Stimulated activated CD4-positive, alpha-beta T cell treated with anti-CD3 and anti-CD28 coated beads, Interleukin-4, amount 100 ng/mL, for 1 hour (primary cell): ENCODE data around the gene MYADML2.
"Not testable (repeated sequence)": the region's sequence is repeated elsewhere in the genome, so short reads cannot be mapped to it uniquely, and the experiment has no call there.

Source experiments
- DNase-seq: peaks from one replicate; pipeline ENCODE4 v3.0.0-alpha.2; 2020

The MYADML2 gene

DNA sequence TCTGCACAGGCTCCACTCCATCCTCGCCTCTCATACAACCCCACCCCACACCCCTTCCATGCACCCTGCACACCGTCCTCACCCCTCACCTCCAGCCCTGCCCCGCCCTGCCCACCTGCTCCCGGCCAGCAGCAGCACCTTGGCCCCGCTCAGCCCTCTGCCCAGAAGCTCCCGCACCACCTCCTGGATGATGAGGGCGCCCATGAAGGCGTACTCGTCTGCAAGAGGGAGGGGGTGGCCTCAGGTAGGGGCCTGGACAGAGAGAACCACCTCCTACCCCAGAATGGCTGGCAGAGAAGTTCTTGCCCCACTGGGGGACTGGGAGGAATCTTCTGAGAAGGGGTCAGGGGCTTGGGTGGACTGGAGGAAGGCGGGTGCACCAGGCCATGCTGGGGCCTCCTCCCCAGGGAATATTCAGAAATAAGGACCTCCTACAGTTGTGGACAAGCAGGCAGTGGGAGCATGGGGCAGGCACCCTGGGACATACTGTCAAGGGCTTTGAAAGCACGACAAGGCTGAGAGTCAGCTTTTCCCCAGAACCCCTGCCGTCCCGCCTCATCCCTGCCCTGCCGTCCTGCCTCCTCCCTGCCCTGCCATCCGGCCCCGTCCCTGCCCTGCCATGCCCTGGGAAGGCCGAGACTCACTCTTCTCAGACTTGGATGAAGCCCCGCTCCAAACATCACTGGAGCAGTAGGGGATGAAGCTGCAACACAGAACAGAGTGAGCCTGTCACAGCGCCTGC is 10.8 kb upstream of the MYADML2 start:
- no peak for DNase-seq

DNA sequence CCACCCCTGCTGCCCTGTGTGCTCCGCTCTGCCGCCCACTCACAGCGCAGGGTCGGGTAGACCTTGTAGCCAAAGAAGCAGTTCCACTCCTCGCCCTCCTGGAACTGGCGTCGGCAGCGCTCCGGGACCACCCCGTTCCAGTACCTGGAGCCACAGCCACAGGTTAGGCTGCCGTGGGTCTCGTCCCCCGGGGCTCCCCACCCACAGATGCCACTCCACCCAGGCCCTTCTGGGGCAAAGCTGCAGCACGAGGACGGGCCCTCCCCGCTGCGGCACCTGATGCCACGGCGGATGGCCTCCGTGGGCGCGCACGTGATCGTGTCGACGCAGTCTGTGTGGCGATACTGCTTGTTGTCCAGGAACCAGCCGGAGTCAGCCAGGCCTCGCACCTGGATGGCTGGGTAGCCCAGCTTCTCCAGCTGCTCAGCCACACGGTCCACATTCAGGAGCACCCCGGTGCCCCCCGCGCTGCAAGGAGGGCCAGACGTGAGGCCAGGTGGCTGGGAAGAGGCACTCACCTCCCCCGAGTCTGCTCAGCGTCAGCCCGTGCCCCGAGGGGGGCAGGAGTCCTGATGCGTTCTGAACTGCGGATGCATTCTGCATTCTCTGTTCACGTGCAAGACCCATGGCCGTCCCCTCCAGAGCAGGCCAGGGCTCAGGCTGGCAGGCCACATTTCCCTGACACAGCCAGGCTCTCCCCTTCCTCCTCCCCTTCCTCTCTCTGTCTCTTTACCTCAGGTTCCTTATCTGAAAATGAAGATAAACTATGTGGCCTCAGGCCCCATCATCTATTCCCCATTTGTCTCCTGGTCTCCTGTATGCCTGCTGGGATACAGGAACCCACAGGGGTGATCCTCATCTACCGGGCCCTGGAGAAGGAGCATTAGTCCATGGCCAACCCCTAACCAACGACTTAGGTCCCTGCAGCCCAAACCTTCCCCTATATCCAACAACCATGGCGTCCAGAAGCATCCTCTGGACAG is 9.9 kb upstream of the MYADML2 start:
- DNase-seq, result no peak

DNA sequence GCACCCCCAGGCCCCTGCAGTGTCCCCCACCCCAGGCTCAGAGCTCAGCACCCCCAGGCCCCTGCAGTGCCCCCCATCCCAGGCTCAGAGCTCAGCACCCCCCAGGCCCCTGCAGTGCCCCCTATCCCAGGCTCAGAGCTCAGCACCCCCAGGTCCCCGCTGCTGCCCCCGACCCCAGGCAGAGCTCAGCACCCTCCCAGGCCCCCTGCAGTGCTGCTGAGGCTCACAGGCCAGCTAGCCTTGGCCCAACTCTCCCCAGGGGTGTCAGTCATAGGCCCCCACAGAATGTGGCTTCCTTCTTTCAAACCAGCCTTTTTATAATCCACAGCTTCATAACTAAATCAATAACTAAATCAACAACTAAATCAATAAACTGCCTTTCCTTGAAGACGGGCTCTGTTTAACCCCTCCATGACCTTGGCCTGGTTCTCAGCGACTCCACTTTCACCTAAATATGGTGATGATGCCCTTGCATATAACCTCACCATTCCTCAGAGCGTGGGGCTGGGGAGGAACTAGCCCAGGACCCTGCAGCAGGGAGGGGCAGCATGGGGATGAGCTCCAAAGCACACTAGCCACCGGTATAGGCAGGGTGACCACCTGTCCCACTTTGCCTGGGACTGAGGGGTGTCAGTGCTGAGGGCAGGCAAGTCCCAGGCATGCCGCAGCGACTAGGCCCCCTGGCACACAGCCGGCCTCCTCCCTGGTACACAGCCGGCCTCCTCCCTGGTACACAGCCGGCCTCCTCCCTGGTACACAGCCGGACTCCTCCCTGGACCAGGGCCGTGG is 8.9 kb upstream of the MYADML2 start:
- no peak for DNase-seq

DNA sequence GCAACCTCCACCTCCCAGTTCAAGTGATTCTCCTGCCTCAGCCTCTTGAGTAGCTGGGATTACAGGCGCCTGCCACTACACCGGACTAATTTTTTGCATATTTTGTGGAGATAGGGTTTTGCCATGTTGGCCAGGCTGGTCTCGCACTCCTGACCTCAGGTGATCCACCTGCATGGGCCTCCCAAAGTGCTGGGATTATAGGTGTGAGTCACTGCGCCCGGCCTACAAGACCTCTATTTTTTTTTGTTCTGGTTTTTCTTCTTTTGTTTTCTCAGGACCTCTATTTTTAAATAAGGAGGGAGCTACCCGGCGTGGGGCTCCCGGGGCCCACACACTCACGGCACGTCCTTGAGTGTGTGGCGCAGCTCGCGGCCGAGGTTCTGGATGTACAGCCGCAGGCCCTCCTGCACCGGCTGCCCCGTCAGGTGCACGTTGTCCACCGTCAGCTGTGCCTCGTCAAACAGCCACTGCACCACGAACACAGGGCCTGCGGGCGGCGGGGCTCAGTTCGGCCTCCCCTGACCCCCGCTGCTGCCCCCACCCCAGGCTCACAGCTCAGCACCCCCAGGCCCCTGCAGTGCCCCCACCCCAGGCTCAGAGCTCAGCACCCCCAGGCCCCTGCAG is 8.1 kb upstream of the MYADML2 start:
- no peak for DNase-seq

DNA sequence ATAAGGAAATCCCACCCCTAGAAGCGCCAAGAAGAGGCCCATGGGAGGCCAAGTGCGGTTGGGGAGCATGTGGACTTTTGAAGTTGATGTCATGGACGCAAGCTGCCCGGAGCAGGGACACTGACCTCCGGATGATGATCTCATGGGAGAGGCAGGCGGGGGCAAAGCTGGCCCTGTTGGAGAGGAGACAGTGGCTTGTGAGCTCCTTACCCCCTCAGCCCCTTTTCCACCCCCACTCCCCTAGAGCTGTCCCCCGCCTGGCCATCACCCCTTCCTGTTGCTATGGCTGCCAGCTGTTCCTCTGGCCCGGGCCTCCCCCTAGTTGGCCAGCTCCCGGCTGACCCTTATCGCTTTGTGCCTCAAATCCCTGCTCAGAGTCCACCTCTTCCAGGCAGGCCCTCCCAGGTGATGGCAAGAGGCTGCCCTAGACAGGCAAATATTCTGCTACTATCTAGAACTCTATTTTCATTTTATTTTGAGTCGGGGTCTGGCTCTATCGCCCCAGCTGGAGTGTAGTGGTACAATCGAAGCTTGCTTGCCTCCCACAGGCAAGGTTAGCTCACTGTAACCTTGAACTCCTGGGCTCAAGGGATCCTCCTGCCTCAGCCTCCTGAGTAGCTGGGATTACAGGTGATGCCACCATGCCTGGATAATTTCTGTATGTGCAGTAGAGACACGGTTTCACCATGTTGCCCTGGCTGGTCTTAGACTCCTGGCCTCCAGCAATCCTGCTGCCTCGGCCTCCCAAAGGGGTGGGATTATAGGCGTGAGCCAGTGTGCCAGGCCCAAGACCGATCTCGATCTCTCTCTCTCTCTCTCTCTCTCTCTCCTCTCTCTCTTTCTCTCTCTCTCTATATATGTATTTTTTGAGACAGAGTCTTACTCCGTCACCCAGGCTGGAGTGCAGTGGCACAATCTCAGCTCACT is 7.4 kb upstream of the MYADML2 start:
- no peak for DNase-seq

DNA sequence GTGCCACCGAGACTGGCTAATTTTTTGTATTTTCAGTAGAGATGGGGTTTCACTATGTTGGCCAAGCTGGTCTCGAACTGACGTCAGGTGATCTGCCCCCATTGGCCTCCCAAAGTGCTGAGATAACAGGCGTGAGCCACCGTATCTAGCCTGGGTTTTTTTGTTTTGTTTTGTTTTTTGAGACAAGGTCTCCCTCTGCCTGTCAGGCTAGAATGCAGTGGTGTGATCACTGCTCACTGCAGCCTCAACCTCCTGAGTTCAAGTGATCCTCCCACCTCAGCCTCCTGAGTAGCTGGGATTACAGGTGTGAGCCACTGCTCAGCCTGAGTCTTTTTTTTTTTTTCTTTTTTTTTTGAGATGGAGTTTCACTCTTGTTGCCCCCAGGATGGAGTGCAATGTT is 6.4 kb upstream of the MYADML2 start:
- not testable (repeated sequence) for DNase-seq

DNA sequence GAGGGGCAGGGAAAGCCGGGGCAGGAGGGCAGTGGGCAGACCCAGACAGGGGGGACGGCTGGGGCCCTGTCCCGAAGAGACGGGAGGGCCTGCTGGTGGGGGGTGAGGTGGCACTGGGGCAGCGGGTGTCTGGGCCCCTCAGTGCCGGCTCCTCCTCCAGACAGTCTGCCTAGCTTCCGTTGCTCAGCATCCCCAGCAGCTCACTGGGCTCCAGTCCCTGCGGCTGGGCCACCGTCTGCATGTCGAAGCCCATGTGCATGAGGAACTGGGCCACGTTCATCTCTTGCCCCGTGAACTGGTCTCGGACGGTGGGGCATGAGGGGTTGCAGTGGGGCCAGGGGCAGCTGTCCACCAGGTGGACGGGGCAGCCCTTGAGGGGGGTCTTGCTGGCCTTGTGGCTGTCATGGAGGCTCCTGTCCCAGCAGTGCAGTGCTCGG is 5.8 kb upstream of the MYADML2 start:
- no peak for DNase-seq

DNA sequence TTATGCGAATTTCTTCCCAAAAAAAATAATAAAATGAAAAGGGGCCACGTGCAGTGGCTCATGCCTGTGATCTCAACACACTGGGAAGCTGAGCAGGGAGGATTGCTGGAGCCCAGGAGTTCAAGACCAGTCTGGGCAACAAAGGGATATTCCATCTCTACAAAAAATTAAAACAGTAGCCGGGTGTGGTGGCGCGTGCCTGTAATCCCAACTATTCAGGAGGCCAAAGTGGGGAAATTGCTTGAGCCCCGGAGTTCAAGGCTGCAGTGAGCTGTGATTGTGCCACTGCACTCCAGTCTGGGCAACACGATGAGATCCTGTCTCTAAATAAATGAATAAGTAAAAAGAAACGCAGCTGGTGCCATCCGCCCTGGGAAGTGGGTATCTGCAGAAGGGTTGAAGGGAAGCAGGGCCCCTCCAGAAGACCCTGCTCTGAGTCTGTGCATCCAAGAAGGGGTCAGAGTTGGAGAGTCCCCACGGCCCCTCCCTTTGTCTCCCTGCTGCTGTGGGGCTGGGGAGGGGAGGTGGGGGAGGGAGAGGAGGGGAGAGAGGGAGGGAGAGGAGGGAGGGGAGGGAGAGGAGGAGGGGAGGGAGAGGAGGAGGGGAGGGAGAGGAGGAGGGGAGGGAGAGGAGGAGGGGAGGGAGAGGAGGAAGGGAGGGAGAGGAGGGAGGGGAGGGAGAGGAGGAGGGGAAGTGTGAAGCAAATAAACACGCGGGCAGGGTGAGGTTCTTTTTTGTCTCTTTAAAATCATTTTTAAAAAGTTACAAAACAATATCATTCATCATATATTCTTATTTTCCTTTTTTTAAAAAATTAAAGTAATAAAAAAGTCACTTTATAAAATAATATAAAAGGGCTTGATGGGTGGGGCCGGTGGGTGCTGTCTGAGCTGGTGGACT is 5.0 kb upstream of the MYADML2 start:
- DNase-seq, result no peak

DNA sequence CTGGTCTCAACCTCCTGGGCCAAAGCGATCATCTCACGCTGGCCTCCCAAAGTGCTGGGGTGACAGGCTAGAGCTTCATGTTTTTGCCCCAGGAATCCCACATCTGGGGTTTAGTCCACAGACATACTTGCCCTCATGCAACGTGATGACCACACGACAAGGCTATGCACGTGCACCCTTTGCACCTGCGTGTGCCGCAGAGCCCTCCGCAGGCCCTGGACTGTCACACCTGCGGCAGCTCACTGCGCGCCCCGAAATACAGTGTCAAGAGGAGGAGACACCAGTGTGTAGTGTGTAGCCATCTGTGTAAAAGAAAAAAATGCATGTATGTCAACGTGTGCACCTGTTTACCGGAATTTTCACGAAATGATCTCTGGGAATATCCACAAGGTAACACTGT is 3.5 kb upstream of the MYADML2 start:
- DNase-seq, result no peak

DNA sequence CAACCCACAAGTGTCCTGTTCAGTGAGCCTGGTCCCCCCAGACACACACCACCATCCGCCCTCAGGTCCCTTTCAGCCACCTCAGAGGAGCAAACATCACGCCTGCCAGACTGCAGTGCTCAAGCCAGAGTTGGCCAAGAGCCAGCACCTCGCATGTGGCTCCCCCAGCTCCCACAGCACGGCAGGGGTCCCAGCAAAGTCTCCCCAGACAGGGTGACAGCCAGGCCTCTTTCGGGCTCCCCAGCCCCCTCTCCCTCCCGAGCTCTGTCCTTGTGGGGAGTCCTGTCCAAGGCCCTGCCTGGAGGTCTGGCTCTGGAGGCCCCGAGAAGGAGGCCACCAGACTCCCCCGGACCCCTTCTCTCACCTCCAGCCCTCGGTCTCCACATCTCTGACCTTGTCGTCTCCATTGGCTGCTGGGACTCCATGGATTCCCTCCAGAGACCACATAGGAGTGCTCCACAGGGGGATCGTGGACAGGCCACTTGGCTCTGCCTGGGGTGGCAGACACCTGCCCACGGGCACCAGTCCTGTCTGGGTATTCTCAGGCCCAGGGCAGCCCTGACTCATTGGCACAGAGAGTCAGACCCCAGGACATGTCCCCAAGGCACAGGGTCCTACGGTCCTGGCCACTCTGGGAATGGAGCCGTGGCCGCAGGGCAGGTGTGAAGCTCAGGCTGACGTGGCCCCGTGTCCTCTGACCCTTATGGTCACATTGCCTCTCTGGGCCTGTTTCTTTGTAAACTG is 1.8 kb upstream of the MYADML2 start:
- no peak for DNase-seq

DNA sequence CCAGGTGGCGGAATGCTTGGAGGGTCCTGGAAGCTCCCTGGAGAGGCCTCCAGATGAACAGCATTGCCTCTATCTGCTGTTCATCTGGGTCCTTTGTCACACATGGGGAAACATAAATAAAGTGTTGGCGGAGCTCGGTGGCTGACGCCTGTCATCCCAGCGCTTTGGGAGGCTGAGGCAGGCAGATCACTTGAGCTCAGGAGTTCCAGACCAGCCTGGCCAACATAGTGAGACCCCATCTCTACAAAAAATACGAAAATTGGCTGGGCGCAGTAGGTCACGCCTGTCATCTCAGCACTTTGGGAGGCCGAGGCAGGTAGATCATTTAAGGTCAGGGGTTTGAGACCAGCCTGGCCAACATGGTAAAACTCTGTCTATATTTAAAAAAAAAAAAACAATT is 2.2 kb downstream of the MYADML2 start:
- DNase-seq, result no peak

DNA sequence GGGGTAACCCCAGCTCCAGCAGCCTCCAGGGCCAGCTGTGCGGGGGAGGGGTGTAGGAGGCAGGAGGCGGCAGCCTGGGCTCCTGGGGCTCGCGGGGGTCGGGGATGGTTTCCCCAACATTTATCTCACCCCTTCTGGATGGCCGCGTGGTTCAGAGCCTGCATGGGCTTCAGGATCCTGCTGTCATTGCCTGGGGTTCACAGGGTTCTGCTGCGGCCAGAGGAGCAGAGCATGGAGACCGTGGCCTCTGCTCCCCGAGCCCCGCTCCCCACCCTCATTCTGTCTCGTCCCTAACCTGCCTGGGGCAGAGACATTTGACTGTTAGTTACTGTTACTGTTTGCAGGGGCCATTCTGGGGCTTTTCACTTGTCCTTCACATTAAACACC is 4.9 kb downstream of the MYADML2 start:
- no peak for DNase-seq

DNA sequence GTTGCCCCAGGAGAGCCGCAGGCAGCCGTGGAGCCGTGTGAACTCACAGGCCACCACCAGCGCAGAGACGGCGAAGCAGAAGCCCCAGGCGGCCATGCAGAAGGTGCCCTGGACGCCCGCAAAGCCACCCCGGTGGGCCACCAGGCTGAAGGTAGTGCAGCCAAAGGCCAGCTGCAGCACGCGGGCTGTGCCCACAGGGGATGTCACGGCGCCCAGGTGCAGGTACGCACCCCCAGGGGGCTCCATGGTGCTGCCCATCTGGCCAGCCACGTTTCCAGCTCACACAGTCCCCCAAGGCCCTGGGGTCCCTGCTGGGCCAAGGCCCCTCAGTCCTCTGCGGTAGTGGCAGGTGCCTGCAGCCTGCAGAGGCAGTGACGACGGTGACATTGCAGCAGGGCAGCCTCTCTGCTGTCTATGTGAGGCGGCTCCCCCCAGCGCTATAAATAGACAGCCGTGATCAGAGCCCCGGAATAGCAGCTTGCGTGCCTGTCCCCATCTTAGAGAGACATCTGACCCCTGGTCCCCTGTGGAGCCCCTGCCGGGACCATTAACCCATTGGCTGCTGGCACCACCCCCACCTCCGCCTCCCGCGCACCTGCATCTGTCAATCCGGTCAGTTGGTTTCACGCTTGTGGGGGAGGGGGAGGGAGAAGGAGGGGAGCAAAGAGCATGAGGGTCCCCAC is 5.4 kb downstream of the MYADML2 start:
- no peak for DNase-seq

DNA sequence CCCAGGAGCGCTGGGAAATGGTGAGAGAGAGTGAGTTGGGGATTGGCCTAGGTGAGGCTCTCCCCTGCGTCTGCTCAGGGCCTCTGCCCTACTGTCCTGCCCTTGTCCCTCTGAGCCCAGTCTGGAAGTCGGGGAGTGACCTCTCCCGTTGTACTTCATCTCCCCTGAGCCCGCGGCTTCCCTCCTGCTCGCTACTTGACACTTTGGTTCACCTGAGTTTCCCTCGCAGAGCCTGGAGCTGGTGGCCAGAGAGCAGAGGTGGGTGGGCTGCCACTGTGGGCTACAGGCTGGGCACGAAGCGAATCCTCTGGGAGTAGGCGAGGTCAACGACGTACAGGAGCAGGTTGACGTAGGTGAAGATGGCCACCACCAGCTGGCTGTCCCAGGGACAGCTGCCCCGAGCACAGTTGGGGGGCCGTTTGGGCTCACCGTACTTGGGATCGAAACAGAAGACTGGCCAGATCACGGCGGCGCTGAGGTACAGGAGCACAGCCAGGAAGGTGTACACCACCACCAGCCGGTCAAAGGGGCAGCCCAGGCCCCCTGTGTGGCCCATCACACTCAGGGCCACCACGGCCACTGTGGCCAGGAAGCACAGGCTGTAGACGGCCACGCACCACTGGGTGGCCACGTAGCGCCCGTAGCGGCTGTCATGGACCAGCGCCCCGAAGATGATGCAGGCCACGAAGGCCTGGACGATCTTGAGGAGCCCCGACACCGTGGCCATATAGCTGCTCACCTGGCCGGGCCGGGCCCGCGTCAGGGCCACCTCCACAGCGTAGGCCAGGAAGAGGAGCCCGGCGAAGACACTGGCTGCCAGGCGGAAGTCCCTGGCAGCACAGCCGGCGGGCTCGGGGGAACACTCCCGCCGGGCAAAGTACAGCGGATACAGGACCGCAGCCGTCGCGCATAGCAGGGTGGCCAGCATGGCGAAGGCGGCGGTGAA is 6.2 kb downstream of the MYADML2 start:
- no peak for DNase-seq

DNA sequence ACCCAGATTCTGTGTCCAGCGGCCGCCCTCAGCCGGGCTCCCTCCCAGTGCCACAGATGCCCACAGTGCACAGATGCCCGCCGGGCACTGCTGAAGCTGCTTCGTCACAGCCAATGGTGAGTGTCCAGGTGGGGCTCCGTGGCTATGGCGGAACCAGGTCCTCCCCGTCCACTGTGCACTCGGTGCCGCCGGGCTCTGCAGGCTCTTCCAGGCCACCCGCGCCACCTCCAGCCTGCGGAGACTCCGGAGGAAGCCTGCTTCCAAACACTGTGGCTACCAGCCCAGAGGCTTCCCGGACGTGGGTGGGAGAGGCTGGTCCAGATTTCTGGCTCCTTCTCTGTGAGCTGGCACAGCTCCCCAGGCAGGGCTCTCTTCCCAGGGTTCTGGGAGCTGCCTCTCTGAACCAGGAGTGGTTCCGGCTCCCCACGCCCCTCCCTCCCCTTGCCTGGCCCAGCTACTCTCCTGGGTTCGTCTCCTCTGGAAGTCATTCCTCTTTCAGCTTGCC is 7.1 kb downstream of the MYADML2 start:
- DNase-seq, result no peak

DNA sequence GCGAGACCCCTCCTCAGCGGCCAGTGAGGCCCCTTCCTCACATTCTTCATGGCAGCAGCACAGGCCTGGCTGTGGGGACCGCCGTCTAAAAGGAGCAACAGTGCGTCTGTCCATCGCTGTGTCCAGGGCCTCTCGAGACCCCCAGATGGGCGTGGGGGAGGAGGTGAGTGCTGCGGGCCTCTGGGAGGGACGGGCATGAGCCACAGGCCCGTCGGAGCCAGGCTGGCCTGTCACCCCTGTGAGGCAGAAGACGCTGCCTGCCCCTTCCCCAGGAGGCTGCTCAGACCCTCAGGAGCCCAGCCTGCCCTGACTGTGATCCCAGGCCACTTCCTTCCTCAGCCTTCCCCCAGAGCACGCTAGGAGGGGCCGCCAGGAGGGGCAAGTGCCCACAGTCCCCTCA is 7.8 kb downstream of the MYADML2 start:
- no peak for DNase-seq

DNA sequence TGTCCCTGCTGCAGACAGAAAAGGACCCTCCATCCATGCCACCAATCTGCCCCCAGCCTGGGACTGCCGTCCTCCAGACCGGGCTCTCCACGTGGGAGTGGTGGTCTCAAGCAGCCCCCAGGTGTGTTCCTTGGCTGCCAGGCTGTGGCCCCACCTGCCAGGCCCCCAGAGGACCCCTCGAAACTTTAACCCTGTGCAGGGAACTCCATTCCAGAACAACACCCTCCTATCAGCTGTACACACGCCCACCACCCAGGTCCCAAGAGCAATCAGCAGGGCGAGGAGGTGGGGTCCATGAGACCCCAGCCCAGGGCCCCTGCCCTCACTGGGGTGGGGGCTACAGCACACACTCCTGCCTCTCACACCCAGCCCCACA is 11.3 kb downstream of the MYADML2 start:
- DNase-seq, result no peak
